ENCODE measurements around the gene SEC11C.

The SEC11C gene

DNA sequence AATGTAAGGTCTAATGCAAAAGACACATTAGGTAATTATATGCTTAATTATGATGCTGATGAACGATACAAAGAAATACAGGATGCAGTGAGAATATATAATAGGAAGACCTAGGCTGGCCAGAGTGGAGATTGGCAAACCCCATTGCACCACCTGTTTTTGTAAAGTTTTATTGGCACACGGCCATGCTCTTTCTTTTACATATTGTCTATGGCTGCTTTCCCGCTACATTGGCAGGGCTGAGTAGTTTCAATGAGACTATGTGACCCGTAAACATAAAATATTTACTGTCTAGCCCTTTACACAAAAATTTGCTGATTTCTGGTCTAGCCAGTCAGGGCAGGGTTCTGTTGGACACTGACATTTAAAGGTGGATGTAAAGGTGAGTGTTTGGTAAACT lies 5.4 kb downstream of the SEC11C start:
- DNase-seq = peak; percentile 76

GRCh38 chr18:59148192-59148591 lies 8.5 kb downstream of the SEC11C start:
- DNase-seq = peak; percentile 99

GRCh38 chr18:59149007-59149406 lies 9.3 kb downstream of the SEC11C start:
- DNase-seq = peak; percentile 82

DNA sequence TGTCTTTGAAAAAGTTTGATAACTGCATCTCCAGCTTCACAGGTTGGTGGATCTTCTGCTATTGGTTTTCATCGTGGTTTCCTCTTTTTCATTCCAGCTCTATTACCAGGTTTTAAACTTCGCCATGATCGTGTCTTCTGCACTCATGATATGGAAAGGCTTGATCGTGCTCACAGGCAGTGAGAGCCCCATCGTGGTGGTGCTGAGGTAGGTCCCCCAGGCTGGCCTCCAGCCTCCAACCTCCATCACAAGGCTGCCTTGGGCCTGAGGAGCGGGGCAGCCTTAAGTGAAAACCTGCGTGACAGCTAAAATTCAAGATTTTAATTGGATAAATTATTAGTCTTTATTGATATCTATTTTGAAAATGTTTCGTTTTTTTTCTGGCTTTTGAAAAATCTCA lies 9.7 kb downstream of the SEC11C start:
- DNase-seq = peak; percentile 56

DNA sequence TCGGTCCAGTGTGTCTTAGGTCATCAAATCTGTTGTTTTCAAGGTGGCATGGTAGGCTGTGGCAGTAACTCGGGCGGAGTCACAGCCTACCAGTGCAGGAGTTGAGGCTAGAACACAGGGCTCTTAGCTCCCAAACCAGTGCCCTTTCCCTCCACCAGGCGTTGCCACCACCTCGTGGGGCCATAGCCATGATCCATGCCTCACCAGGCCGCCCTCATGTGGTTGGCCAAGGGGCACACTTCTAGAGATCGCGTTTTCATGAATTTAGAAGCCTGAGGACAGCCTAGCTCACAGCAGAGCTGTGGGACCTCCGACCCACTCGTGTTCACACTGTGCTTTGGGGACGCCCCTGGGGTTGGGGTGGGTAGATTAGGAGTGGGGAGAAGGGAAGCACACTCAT lies 10.6 kb downstream of the SEC11C start:
- peak; percentile 63 for DNase-seq

GRCh38 chr18:59155153-59155552 lies 15.5 kb downstream of the SEC11C start:
- peak; percentile 71 for DNase-seq

- no peak for DNase-seq
Measured at GRCh38 chr18:59156316-59156715, 16.6 kb downstream of the SEC11C start.

GRCh38 chr18:59159265-59159664 lies 19.6 kb downstream of the SEC11C start:
- peak; percentile 65 for DNase-seq

GRCh38 chr18:59159986-59160385 lies 20.3 kb downstream of the SEC11C start:
- peak; percentile 87 for DNase-seq

GRCh38 chr18:59172664-59173249 lies 33.1 kb downstream of the SEC11C start:
- DNase-seq = peak; percentile 63

GRCh38 chr18:59177485-59177884 lies 37.8 kb downstream of the SEC11C start:
- DNase-seq = no peak

- DNase-seq = no peak
Measured at GRCh38 chr18:59180150-59180845, 40.6 kb downstream of the SEC11C start.

DNA sequence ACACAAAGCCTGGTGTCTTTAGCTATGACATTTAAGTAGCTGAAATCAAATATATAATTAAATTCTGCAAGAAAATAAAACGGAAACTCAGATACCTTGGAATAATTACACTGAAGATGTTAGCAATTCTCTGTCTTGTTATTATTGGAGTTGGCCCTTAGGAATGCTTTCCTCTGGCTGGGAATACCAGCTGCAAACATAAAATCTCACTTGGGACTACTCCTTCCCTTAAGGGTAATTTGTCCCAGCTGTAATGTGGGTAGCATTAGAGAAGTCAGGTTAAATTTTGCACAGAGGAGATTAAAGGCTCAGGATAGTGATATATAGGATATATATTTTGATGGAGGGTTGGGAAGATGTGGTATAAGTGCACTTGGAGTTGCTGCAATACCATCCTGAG lies 43.0 kb downstream of the SEC11C start:
- DNase-seq = no peak

DNA sequence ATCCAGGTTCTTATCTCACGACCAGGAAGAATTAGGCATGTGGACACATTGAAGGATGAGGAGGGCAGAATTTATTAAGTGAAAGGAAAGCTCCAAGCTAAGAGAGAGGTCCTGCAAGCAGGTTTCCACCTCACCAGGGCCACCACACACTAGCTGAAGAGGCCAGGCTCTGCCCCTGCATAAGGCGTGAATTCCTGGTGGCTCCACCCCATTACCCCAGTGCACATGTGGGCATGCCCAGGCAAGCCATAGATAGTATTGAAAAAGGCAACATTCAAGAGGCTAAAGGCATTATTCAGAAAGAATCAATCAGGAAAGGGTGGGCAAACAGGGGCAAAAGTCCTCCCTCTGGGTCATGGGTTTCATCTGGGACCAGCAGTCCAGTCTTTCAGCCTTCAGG lies 49.3 kb downstream of the SEC11C start:
- DNase-seq = no peak

- no peak for DNase-seq
Measured at GRCh38 chr18:59189746-59190145, 50.1 kb downstream of the SEC11C start.

GRCh38 chr18:59196161-59196725 lies 56.6 kb downstream of the SEC11C start:
- no peak for DNase-seq

- no peak for DNase-seq
Measured at GRCh38 chr18:59197636-59198035, 58.0 kb downstream of the SEC11C start.

DNA sequence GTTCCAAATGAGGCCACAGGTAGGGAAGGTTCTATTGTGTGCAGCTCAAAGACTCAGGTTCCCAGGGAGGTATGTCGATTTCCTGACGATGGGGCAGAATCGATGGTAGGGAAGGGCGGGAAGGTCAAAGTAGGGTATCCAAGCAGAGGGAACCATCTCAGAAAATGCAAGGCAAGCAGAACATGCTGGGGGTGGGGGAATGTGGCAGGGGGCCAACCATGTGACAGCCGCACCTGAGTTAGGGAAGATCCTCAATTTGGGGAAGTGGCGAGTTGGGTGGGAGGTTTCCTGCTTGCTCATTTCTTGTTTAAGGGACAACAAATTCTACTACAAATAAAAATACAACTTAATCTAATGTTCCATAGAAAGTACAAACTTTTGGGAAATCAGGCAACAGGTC lies 58.5 kb downstream of the SEC11C start:
- no peak for DNase-seq

GRCh38 chr18:59200787-59201186 lies 61.1 kb downstream of the SEC11C start:
- DNase-seq = peak; percentile 39

DNA sequence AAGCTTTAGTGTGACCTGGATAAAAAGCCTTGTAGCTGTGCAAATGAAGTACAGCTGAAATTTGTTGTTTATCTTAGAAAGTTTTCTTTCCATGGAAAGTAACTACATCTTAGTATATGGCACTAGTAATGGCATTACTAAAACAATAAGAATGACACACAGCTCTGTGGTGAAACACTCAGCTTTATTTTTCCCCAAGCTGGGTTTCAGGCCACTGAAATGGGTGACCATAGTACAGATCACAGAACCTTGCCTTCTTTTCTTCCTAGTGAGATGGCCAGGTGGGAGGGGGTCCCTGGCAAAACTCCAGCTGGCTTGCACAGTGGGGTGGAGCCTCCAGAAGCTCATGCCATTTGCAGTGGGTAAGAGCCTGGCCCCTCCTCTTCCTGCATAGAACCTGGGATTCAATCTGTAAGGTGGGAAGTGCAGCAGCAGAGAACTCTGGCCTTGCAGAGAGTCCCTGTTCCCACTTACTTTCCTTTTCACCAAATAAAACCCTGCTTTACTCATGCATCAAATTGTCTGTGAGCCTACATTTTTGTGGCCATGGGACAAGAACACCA lies 62.7 kb downstream of the SEC11C start:
- no peak for DNase-seq

GRCh38 chr18:59207506-59207905 lies 67.8 kb downstream of the SEC11C start:
- DNase-seq = no peak

Measured in DMS53 (cell line).